Activated CD4-positive, alpha-beta T cell treated with anti-CD3 and anti-CD28 coated beads for 24 hours (primary cell): Measurements from ENCODE around the gene AKR1C2.
A peak's percentile ranks its signal among the peaks of the same experiment; 100 is the strongest.
"Not testable (repeated sequence)": the region's sequence is repeated elsewhere in the genome, so short reads cannot be mapped to it uniquely, and the experiment has no call there.

Experiments
- DNase-seq, 2 donors: peaks; one replicate each; pipeline ENCODE4 v3.0.0-alpha.2; 2020; ENCODE audit warnings: low read depth in 2 of 2

Gene AKR1C2

GRCh38 chr10:4988000-4988641, 15.5 kb downstream of the AKR1C2 start:
- not testable (repeated sequence) for DNase-seq

GRCh38 chr10:4984971-4985594, 18.6 kb downstream of the AKR1C2 start:
- DNase-seq = no peak

GRCh38 chr10:4984223-4984622, 19.4 kb downstream of the AKR1C2 start:
- no peak for DNase-seq

- no peak for DNase-seq
These were observed 19.9 kb downstream of the AKR1C2 start for GRCh38 chr10:4983615-4984216.

GRCh38 chr10:4982764-4983226, 20.9 kb downstream of the AKR1C2 start:
- DNase-seq = no peak

- DNase-seq = peak in 1 of 2 donors; percentile 0
These were observed 21.8 kb downstream of the AKR1C2 start for GRCh38 chr10:4981722-4982471.

GRCh38 chr10:4980793-4981192, 22.9 kb downstream of the AKR1C2 start:
- DNase-seq = no peak

GRCh38 chr10:4978870-4979269, 24.8 kb downstream of the AKR1C2 start:
- DNase-seq = no peak

GRCh38 chr10:4977025-4977424, 26.6 kb downstream of the AKR1C2 start:
- no peak for DNase-seq

GRCh38 chr10:4974400-4974799, 29.3 kb downstream of the AKR1C2 start:
- DNase-seq = not testable (repeated sequence)

GRCh38 chr10:4973294-4973693, 30.4 kb downstream of the AKR1C2 start:
- DNase-seq = not testable (repeated sequence)

GRCh38 chr10:4972369-4973142, 31.1 kb downstream of the AKR1C2 start:
- not testable (repeated sequence) for DNase-seq

- not testable (repeated sequence) for DNase-seq
These were observed 33.3 kb downstream of the AKR1C2 start for GRCh38 chr10:4970362-4970761.

GRCh38 chr10:4969289-4969688, 34.4 kb downstream of the AKR1C2 start:
- not testable (repeated sequence) for DNase-seq

GRCh38 chr10:4967189-4967588, 36.5 kb downstream of the AKR1C2 start:
- DNase-seq = not testable (repeated sequence)

GRCh38 chr10:4965763-4966162, 37.9 kb downstream of the AKR1C2 start:
- DNase-seq = not testable (repeated sequence)

GRCh38 chr10:4963815-4964154, 39.9 kb downstream of the AKR1C2 start:
- DNase-seq = not testable (repeated sequence)

GRCh38 chr10:4962876-4963814, 40.5 kb downstream of the AKR1C2 start, which contains the start of gene AKR1C1:
AKR1C1 (plus strand) TSS chr10:4963415; CDS start chr10:4963445, 30 bp downstream.
- DNase-seq = not testable (repeated sequence)

- not testable (repeated sequence) for DNase-seq
These were observed 41.3 kb downstream of the AKR1C2 start for GRCh38 chr10:4962308-4962707.

- DNase-seq = not testable (repeated sequence)
These were observed 42.1 kb downstream of the AKR1C2 start for GRCh38 chr10:4961558-4961957.
